ENCODE results near the gene SVOP.
A peak's percentile ranks its signal among the peaks of the same experiment; 100 is the strongest.

SVOP gene

DNA sequence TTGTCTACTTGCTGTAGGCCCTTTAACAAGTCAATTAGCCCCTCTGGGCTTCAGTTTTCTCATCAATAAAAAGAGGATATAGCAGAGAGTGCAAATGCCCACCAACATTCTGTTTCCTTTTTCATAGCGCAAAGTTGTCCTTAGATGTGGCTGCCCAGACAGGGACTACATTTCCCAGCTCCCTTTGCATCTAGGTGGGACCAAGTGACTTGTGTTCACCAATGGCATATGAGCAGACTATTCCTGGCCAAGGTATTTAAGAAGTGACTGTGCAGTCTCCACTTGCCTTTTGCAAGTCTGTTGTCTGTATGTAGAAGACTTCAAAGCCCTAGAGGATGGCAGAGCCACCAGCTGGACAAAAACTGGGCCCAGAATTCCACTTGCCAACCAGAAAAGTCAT lies 81.3 kb downstream of the SVOP start:
- H3K36me3 ChIP-seq (replicated peaks; ENCODE audit: low read depth, low read length), result no peaks in the 10 kb centered on the region
- no peaks in the 10 kb centered on the region for H3K79me2 ChIP-seq (ENCODE audit: low read length)
- no peak overlapping the region for H2AFZ ChIP-seq (ENCODE audit: low read depth, low read length)

GRCh38 chr12:108938247-108938924 lies 82.5 kb downstream of the SVOP start:
- Histone ChIP-seq H3K4me2 (ENCODE audit: low read length) (no peak overlapping the region), H3K27ac (ENCODE audit: low read length) (no peak overlapping the region), H2AFZ (ENCODE audit: low read depth, low read length) (no peak overlapping the region), H4K20me1 (ENCODE audit: insufficient read depth, low read length) (peaks cover 35% of the 10 kb centered on the region), H3K36me3 (replicated peaks; ENCODE audit: low read depth, low read length) (no peaks in the 10 kb centered on the region), H3K4me1 (ENCODE audit: low read length) (peaks cover 25% of the 10 kb centered on the region), H3K9me3 (ENCODE audit: insufficient read depth, low read length) (no peaks in the 10 kb centered on the region), H3K4me3 (ENCODE audit: low read length) (no peak overlapping the region), H3K9ac (ENCODE audit: low read length) (no peak overlapping the region), H3K27me3 (ENCODE audit: low read depth, low read length) (peaks cover 85% of the 10 kb centered on the region), H3K79me2 (ENCODE audit: low read length) (no peaks in the 10 kb centered on the region)
- TF ChIP-seq EZH2phosphoT487 (IDR thresholded peaks at IDR 0.05; ENCODE audit: low read depth), result no peak
- TF ChIP-seq, protein P1, sequence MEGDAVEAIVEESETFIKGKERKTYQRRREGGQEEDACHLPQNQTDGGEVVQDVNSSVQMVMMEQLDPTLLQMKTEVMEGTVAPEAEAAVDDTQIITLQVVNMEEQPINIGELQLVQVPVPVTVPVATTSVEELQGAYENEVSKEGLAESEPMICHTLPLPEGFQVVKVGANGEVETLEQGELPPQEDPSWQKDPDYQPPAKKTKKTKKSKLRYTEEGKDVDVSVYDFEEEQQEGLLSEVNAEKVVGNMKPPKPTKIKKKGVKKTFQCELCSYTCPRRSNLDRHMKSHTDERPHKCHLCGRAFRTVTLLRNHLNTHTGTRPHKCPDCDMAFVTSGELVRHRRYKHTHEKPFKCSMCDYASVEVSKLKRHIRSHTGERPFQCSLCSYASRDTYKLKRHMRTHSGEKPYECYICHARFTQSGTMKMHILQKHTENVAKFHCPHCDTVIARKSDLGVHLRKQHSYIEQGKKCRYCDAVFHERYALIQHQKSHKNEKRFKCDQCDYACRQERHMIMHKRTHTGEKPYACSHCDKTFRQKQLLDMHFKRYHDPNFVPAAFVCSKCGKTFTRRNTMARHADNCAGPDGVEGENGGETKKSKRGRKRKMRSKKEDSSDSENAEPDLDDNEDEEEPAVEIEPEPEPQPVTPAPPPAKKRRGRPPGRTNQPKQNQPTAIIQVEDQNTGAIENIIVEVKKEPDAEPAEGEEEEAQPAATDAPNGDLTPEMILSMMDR (IDR thresholded peaks at IDR 0.05; ENCODE audit: low read depth, low read length), result no peak

More for the DNA sequence above, 81.3 kb downstream of the SVOP start:
- Histone ChIP-seq H3K27me3 (ENCODE audit: low read depth, low read length) (peaks cover 80% of the 10 kb centered on the region), H3K4me2 (ENCODE audit: low read length) (no peak overlapping the region), H4K20me1 (ENCODE audit: insufficient read depth, low read length) (peaks cover 35% of the 10 kb centered on the region), H3K9me3 (ENCODE audit: insufficient read depth, low read length) (no peaks in the 10 kb centered on the region), H3K4me3 (ENCODE audit: low read length) (no peak overlapping the region), H3K9ac (ENCODE audit: low read length) (no peak overlapping the region), H3K4me1 (ENCODE audit: low read length) (peaks cover 15% of the 10 kb centered on the region), H3K27ac (ENCODE audit: low read length) (no peak overlapping the region)
- TF ChIP-seq, protein P1 (IDR thresholded peaks at IDR 0.05; ENCODE audit: low read depth, low read length), result no peak
- no peak for TF ChIP-seq EZH2phosphoT487 (IDR thresholded peaks at IDR 0.05; ENCODE audit: low read depth)

- Histone ChIP-seq H4K20me1 (ENCODE audit: insufficient read depth, low read length) (peaks cover 35% of the 10 kb centered on the region), H3K4me2 (ENCODE audit: low read length) (peak overlapping the region; percentile 43), H3K9ac (ENCODE audit: low read length) (no peak overlapping the region), H3K79me2 (ENCODE audit: low read length) (no peaks in the 10 kb centered on the region), H3K27ac (ENCODE audit: low read length) (no peak overlapping the region), H3K4me3 (ENCODE audit: low read length) (0 out of 2 replicates have a peak overlapping the region, but pooled peaks have one; percentile 6), H3K4me1 (ENCODE audit: low read length) (peaks cover 31% of the 10 kb centered on the region), H3K36me3 (replicated peaks; ENCODE audit: low read depth, low read length) (no peaks in the 10 kb centered on the region), H2AFZ (ENCODE audit: low read depth, low read length) (no peak overlapping the region), H3K9me3 (ENCODE audit: insufficient read depth, low read length) (no peaks in the 10 kb centered on the region), H3K27me3 (ENCODE audit: low read depth, low read length) (peaks cover 92% of the 10 kb centered on the region)
- TF ChIP-seq, protein P1 (IDR thresholded peaks at IDR 0.05; ENCODE audit: low read depth, low read length), result no peak
- peak; percentile 93 for TF ChIP-seq EZH2phosphoT487 (IDR thresholded peaks at IDR 0.05; ENCODE audit: low read depth)
Measured at GRCh38 chr12:108935159-108935763, 85.6 kb downstream of the SVOP start.

- Histone ChIP-seq H3K9ac (ENCODE audit: low read length) (no peak overlapping the region), H3K4me1 (ENCODE audit: low read length) (peaks cover 37% of the 10 kb centered on the region), H3K36me3 (replicated peaks; ENCODE audit: low read depth, low read length) (no peaks in the 10 kb centered on the region), H4K20me1 (ENCODE audit: insufficient read depth, low read length) (peaks cover 29% of the 10 kb centered on the region), H3K4me3 (ENCODE audit: low read length) (no peak overlapping the region), H2AFZ (ENCODE audit: low read depth, low read length) (no peak overlapping the region), H3K27ac (ENCODE audit: low read length) (no peak overlapping the region), H3K79me2 (ENCODE audit: low read length) (no peaks in the 10 kb centered on the region), H3K9me3 (ENCODE audit: insufficient read depth, low read length) (no peaks in the 10 kb centered on the region), H3K4me2 (ENCODE audit: low read length) (peak overlapping the region; percentile 39), H3K27me3 (ENCODE audit: low read depth, low read length) (peaks cover 88% of the 10 kb centered on the region)
- no peak for TF ChIP-seq EZH2phosphoT487 (IDR thresholded peaks at IDR 0.05; ENCODE audit: low read depth)
- TF ChIP-seq, protein P1 (IDR thresholded peaks at IDR 0.05; ENCODE audit: low read depth, low read length), result no peak
Measured at GRCh38 chr12:108933949-108934348, 86.9 kb downstream of the SVOP start.
